Fibroblast of the aortic adventitia (primary cell): Measurements from ENCODE around the gene NEDD4. TPM values are rescaled to one million over a fixed set of nuclear protein-coding genes. Genes with fewer than 3 reads are reported as not detected.
"Not testable (repeated sequence)": the region's sequence is repeated elsewhere in the genome, so short reads cannot be mapped to it uniquely, and the experiment has no call there.

Experiments
- DNase-seq: peaks from one replicate; pipeline ENCODE4 v3.0.0-alpha.2; 2010; ENCODE audit warnings: low read depth
- H3K4me3 ChIP-seq: 2 replicates; pipeline ENCODE4 v1.5.1; 2011; ENCODE audit warnings: low read depth, mild to moderate bottlenecking, control low read depth, low read length, moderate library complexity
- total RNA-seq: library from RNA; depleted of rRNA; stranded (reverse); fragments of >200 nt; gene quantifications from 2 replicates; pipeline ENCODE4 v1.2.3, GENCODE V29; 2012; ENCODE audit warnings: low replicate concordance
- TF ChIP-seq, protein P1 (sequence below): IDR thresholded peaks from 2 replicates; pipeline ENCODE4 v1.5.1; 2011; ENCODE audit warnings: mild to moderate bottlenecking, low read length, control low read depth, inconsistent platforms; ENCODE audit not compliant: insufficient read depth

The NEDD4 gene
- total RNA-seq, 1 donor = 34.3 TPM

- TF ChIP-seq, protein P1, sequence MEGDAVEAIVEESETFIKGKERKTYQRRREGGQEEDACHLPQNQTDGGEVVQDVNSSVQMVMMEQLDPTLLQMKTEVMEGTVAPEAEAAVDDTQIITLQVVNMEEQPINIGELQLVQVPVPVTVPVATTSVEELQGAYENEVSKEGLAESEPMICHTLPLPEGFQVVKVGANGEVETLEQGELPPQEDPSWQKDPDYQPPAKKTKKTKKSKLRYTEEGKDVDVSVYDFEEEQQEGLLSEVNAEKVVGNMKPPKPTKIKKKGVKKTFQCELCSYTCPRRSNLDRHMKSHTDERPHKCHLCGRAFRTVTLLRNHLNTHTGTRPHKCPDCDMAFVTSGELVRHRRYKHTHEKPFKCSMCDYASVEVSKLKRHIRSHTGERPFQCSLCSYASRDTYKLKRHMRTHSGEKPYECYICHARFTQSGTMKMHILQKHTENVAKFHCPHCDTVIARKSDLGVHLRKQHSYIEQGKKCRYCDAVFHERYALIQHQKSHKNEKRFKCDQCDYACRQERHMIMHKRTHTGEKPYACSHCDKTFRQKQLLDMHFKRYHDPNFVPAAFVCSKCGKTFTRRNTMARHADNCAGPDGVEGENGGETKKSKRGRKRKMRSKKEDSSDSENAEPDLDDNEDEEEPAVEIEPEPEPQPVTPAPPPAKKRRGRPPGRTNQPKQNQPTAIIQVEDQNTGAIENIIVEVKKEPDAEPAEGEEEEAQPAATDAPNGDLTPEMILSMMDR = no peak
- H3K4me3 ChIP-seq = no peak overlapping the region
- DNase-seq = no peak
Observed at GRCh38 chr15:55869660-55870059, 123.8 kb downstream of the NEDD4 start.

DNA sequence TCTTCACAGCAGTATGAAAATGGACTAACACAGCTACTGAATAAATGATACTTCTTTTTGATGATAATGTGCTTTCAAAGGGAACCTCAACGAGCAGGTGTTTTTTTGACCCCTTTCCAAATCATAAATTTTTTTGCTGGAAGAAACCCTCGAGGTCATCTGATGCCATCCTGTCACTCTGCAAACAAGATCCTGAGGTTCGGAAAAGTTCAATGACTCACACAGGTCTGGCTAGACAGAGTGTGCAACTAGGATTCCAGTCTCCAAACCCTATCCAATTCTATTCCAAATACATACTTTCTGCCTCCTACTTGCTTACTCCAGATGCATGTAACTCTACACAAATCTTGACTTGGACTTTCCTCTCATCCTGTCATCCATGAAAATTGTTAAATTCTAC is 124.7 kb downstream of the NEDD4 start:
- DNase-seq = no peak
- TF ChIP-seq, protein P1 = no peak
- no peak overlapping the region for H3K4me3 ChIP-seq

DNA sequence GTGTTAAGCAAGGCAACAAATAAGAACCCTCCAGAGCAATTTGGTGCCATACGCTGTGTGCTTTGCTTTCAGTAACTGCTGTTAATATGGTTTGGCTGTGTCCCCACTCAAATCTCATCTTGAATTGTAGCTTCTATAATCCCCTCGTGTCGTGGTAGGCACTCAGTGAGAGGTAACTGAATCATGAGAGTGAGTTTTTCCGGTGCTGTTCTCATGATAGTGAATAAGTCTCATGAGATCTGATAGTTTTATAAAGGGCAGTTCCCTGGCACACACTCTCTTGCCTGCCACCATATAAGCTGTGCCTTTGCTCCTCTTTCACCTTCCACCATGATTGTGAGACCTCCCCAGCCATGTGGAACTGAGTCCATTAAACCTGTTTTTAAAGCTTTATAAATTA is 125.1 kb downstream of the NEDD4 start:
- not testable (repeated sequence) for DNase-seq, H3K4me3 ChIP-seq

- H3K4me3 ChIP-seq = no peak overlapping the region
- TF ChIP-seq, protein P1 = no peak
- DNase-seq = no peak
Observed at GRCh38 chr15:55863911-55864310, 129.5 kb downstream of the NEDD4 start.

DNA sequence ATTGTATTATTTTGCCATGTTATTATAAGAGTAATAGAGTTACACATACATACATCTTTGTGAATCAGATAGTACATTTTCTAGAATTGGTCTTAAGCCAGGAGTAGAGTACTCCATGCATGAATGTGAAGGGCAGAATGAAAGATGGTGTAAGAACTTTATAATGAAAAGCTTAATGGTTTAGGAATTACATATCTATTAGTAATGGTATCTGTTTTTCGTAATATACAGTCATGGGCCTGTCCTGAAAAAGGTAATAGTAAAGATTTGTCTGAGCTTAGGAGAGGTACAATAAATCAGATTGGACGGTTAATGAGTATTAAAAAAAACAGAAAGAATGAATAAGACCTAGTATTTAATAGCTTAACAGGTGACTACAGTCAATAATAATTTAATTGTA is 132.3 kb downstream of the NEDD4 start:
- no peak overlapping the region for H3K4me3 ChIP-seq
- TF ChIP-seq, protein P1 = no peak
- DNase-seq = no peak

DNA sequence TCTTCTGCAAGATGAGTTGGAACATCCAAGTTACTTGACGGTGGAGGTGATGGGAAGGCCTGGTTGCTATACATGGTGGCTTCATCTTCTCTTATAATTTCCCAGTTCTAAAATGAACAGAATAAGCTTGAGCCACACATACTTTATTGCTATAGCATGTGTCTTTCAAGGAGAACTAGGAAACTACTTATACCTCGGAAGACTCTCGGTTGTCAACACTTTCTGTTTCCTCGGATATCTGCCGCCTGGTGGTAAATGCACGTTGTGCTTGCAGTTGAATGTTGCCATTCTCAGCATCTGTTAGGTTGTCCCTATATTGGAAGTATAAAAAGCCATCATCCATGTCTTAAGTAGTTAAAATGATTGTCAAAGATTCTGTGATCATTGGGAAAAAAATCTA is 132.9 kb downstream of the NEDD4 start:
- no peak for DNase-seq
- H3K4me3 ChIP-seq = no peak overlapping the region
- TF ChIP-seq, protein P1 = no peak

- TF ChIP-seq, protein P1 = no peak
- no peak overlapping the region for H3K4me3 ChIP-seq
- peak; percentile 68 for DNase-seq
Observed at GRCh38 chr15:55859681-55860080, 133.7 kb downstream of the NEDD4 start.

DNA sequence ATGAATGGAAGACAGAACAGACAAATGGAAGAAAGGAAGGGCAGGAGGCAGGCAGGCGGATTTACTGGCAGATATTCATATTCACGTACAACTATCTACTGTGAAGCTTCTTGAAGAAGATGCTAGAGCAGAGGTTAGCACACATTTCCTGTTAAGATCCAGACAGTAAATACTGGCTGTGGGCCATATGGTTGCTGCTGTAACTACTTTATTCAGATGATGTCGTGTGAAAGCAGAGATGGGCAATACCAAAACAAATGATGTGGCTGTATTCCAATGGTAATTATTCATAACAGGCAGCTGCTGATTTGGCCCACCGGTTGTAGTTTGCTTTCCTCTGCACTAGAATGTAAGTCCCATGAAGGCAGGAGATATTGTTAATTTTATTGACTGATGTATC is 134.8 kb downstream of the NEDD4 start:
- no peak overlapping the region for H3K4me3 ChIP-seq
- TF ChIP-seq, protein P1 = no peak
- no peak for DNase-seq
